DND-41 (cell line): ENCODE results near the gene NFIA.

Experiments used
- ATAC-seq: fragments of 200-7000 bp; cut with Tn5 transposase; 3 replicates; pipeline ENCODE4 v1.9.1; 2021; ENCODE audit warnings: low read depth; ENCODE audit not compliant: insufficient read depth
- DNase-seq: peaks from one replicate; pipeline ENCODE4 v3.0.0-alpha.2; 2020
- H2AFZ ChIP-seq: 2 replicates; pipeline ENCODE4 v1.6.0; 2012; ENCODE audit warnings: low read depth, low read length
- H3K27ac ChIP-seq: 2 replicates; pipeline ENCODE4 v1.5.1; 2012; ENCODE audit warnings: low read length, inconsistent platforms
- H3K27me3 ChIP-seq: fragments of 200-600 bp; sonication (generic); 2 replicates; pipeline ENCODE4 v1.6.0; 2012; ENCODE audit warnings: low read length, mild to moderate bottlenecking, inconsistent platforms; ENCODE audit not compliant: insufficient read depth, poor library complexity
- H3K36me3 ChIP-seq: 2 replicates; pipeline ENCODE4 v1.5.1; 2012; ENCODE audit warnings: low read length, inconsistent platforms; ENCODE audit not compliant: insufficient read depth
- H3K4me1 ChIP-seq: 2 replicates; pipeline ENCODE4 v1.5.1; 2012; ENCODE audit warnings: mild to moderate bottlenecking, low read length; ENCODE audit not compliant: insufficient read depth
- H3K4me2 ChIP-seq: 2 replicates; pipeline ENCODE4 v1.6.0; 2012; ENCODE audit warnings: mild to moderate bottlenecking, moderate library complexity, low read length, inconsistent platforms; ENCODE audit not compliant: insufficient read depth
- H3K4me3 ChIP-seq, 2 experiments: fragments of 200-600 bp in 1 of 2; shearing (Covaris generic) in 1 of 2; 2 replicates each; pipeline ENCODE4 v1.5.1; 2012 to 2016; ENCODE audit warnings: inconsistent platforms in 2 of 2, low read length in 2 of 2, mild to moderate bottlenecking in 2 of 2, low read depth in 1 of 2, moderate library complexity in 1 of 2
- H3K79me2 ChIP-seq: 2 replicates; pipeline ENCODE4 v1.6.0; 2012; ENCODE audit warnings: low read length, inconsistent platforms; ENCODE audit not compliant: insufficient read depth
- H3K9ac ChIP-seq: 2 replicates; pipeline ENCODE4 v1.6.0; 2012; ENCODE audit warnings: low read depth, mild to moderate bottlenecking, inconsistent platforms, low read length, moderate library complexity
- H3K9me3 ChIP-seq: 2 replicates; pipeline ENCODE4 v1.5.1; 2012; ENCODE audit warnings: low read length, moderate library complexity, mild to moderate bottlenecking, inconsistent platforms; ENCODE audit not compliant: insufficient read depth, severe bottlenecking
- H4K20me1 ChIP-seq: 2 replicates; pipeline ENCODE4 v1.6.0; 2012; ENCODE audit warnings: low read length; ENCODE audit not compliant: insufficient read depth
- CTCF ChIP-seq: IDR thresholded peaks from 2 replicates; pipeline ENCODE4 v1.5.1; 2012; ENCODE audit warnings: borderline replicate concordance, low read length, moderate library complexity, mild to moderate bottlenecking; ENCODE audit not compliant: poor library complexity, severe bottlenecking; ENCODE audit errors: extremely low read depth
- EZH2 ChIP-seq: IDR thresholded peaks from 3 replicates; pipeline ENCODE4 v1.6.1; 2012; ENCODE audit warnings: borderline replicate concordance, low read depth, mild to moderate bottlenecking, moderate library complexity, low read length, inconsistent platforms; ENCODE audit not compliant: severe bottlenecking

The NFIA gene

GRCh38 chr1:61107638-61108037, 25.3 kb downstream of the NFIA start:
- Histone ChIP-seq H3K9ac (no peak overlapping the region), H3K79me2 (no peaks in the 10 kb centered on the region)

GRCh38 chr1:61109158-61109557, 26.8 kb downstream of the NFIA start:
- no peaks in the 10 kb centered on the region for H3K36me3 ChIP-seq
- no peaks in the 10 kb centered on the region for H4K20me1 ChIP-seq
- TF ChIP-seq EZH2 = no peak
- TF ChIP-seq CTCF = no peak
- DNase-seq (no peak), ATAC-seq (no peak)
- H3K27me3 ChIP-seq = no peaks in the 10 kb centered on the region
- H3K4me1 ChIP-seq = no peaks in the 10 kb centered on the region
- no peaks in the 10 kb centered on the region for H3K79me2 ChIP-seq
- H3K4me2 ChIP-seq = no peak overlapping the region
- no peak overlapping the region for H3K27ac ChIP-seq
- H2AFZ ChIP-seq = no peak overlapping the region
- no peak overlapping the region for H3K4me3 ChIP-seq
- H3K9ac ChIP-seq = no peak overlapping the region
- H3K9me3 ChIP-seq = no peaks in the 10 kb centered on the region

More at GRCh38 chr1:61107638-61108037, 25.3 kb downstream of the NFIA start:
- H3K4me2 ChIP-seq = no peak overlapping the region
- no peak for TF ChIP-seq EZH2
- TF ChIP-seq CTCF = no peak
- no peaks in the 10 kb centered on the region for H3K36me3 ChIP-seq
- no peaks in the 10 kb centered on the region for H3K4me1 ChIP-seq
- no peak overlapping the region for H3K4me3 ChIP-seq
- H3K27ac ChIP-seq = no peak overlapping the region
- no peak for ATAC-seq
- no peak for DNase-seq
- H2AFZ ChIP-seq = no peak overlapping the region
- no peaks in the 10 kb centered on the region for H3K27me3 ChIP-seq
- H4K20me1 ChIP-seq = no peaks in the 10 kb centered on the region
- no peaks in the 10 kb centered on the region for H3K9me3 ChIP-seq

- Histone ChIP-seq H3K4me2 (no peak overlapping the region), H2AFZ (no peak overlapping the region), H4K20me1 (no peaks in the 10 kb centered on the region), H3K36me3 (no peaks in the 10 kb centered on the region), H3K9me3 (no peaks in the 10 kb centered on the region), H3K79me2 (no peaks in the 10 kb centered on the region), H3K27me3 (no peaks in the 10 kb centered on the region), H3K4me3 (no peak overlapping the region), H3K27ac (no peak overlapping the region), H3K4me1 (no peaks in the 10 kb centered on the region), H3K9ac (no peak overlapping the region)
- ATAC-seq = no peak
- DNase-seq = no peak
- TF ChIP-seq EZH2 = no peak
Measured at GRCh38 chr1:61109910-61110309, 27.5 kb downstream of the NFIA start.

- DNase-seq (no peak), ATAC-seq (no peak)
- H4K20me1 ChIP-seq = no peaks in the 10 kb centered on the region
- H3K4me2 ChIP-seq = no peak overlapping the region
- no peak overlapping the region for H3K9ac ChIP-seq
- TF ChIP-seq EZH2 = no peak
- no peak for TF ChIP-seq CTCF
- H2AFZ ChIP-seq = no peak overlapping the region
- H3K9me3 ChIP-seq = no peaks in the 10 kb centered on the region
- no peak overlapping the region for H3K4me3 ChIP-seq
- H3K36me3 ChIP-seq = no peaks in the 10 kb centered on the region
- no peaks in the 10 kb centered on the region for H3K4me1 ChIP-seq
- H3K27me3 ChIP-seq = no peaks in the 10 kb centered on the region
- no peaks in the 10 kb centered on the region for H3K79me2 ChIP-seq
- no peak overlapping the region for H3K27ac ChIP-seq
Measured at GRCh38 chr1:61110554-61110953, 28.2 kb downstream of the NFIA start.
